ENCODE measurements around the gene CCDC110. TPM values are rescaled to one million over a fixed set of nuclear protein-coding genes. Genes with fewer than 3 reads are reported as not detected.

CCDC110 gene
- total RNA-seq, 1 donor, result not detected

DNA sequence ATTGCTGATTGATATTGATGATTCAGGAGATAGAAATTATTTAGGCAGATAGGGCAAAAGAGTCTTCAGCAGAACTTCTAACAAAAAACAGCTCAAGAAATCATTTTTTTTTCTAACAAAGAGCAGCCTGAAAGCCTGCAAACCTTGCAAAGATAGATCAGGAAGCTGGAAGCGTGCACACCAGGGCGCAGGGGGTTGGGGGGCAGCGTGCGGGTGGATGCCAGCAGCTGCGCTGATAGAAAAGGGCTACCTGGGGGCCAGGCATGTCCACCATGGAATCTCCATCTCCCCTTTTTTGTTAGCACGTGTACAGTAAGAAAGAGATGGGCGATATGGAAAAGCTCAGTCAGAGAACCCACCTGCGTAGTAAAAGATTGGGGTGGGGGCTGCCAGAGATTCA is 1.7 kb upstream of the CCDC110 start:
- DNase-seq (ENCODE audit: low read depth in 2 of 3, low spot score in 2 of 3), result no peak

DNA sequence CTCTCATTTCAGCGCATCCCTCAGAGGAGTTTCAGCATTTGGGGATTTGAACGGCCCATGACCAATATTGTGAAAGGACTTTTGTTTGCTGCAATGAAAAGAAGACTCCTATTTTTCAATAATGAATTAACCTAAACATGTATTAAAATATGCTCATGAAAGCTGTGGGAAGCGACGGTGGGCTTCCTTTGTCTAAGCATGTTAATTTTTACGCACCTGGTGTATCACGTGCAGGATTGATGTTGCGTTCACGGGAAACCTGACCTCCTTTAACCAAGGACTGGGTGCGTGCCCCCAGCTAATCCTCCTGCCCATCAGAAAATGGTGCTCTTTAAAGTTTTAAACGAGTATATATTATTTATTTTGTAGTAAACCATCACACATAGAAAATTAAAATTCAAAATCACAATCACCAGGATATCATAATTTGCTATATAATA is 590 bp upstream of the CCDC110 start:
- DNase-seq (ENCODE audit: low read depth in 2 of 3, low spot score in 2 of 3), result peak in 1 of 3 donors; percentile 4

DNA sequence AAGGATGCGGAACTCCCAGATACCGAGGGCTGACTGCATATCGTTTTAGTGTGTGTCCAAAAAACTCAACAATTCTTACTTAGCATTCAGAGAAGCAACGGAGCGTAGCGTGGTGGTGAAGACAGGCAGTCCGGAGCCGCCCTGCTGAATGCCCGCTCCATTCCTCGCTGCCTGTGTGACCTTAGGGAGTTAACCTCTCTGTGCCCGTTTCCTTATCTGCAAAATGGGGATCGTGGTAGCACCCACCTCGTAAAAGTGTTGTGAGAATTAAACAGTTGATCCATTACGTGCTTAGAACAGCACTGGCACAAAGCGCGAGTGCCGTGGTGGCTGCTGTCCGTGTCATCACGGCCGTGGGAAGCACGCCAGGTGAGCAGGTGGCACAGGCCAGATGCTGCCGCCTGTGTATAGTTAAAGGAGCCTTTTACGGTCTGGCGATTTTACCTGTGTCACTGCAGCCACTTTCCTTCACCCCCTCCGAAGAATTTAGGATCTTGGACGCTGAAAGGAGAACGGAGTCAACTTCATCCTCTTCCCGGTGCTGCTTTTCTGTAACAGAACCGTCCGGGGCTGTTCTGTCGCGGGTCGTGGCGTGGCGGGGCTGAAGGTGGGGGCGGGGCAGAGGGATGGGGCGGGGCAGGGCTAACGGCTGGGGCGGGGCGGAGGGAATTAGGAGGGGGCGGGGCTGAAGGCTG is 885 bp downstream of the CCDC110 start:
- DNase-seq (ENCODE audit: low read depth in 2 of 3, low spot score in 2 of 3), result peak; percentile 18 to 48 (median 21)

DNA sequence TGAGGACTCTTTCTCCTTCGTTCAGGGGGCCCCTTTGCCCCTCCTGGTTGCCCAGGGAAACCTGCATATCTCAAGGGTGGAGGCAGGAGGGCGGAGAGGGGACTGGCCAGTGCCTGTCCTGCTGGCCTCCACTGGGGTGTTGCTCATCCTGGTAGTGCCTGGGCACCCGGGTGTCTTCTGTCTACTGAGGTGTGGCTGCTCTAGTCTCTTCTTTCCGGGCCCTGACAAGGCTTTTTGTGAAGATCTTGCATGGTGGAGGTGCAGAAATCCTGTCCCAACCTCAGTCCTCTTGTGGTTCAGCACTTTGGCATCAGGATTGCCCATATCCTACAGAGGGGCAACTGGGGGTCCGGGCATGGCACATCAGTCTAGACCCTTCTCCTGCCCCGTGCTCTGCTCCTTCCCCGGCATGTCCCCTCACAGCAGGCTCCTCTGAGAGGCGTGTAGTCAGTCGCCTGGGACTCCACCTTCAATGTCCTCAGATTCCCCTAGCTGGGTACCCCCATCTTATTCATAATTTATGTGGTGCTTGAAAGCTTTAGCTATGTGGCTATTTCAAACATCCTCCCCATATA is 1.9 kb downstream of the CCDC110 start:
- peak in 1 of 3 donors; percentile 1 for DNase-seq (ENCODE audit: low read depth in 2 of 3, low spot score in 2 of 3)

DNA sequence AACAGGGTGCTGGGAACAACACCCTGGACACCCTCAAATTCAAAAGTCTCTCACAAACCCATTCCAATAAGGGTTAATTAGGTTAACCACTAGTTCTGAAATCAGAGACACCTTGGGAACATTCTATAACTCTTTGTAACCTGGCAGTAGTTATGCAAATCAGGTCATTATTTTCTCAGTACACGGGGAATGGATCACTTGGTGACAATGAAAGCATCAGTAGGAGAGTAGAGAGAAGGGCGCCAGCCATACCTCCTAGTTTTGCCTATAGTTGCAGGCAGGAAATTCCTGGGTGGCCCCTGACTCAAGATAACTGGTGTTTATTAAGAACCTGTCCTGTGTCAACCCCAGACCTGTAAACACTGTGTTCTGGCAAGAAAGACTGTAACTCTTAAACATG is 2.5 kb downstream of the CCDC110 start:
- no peak for DNase-seq (ENCODE audit: low read depth in 2 of 3, low spot score in 2 of 3)

DNA sequence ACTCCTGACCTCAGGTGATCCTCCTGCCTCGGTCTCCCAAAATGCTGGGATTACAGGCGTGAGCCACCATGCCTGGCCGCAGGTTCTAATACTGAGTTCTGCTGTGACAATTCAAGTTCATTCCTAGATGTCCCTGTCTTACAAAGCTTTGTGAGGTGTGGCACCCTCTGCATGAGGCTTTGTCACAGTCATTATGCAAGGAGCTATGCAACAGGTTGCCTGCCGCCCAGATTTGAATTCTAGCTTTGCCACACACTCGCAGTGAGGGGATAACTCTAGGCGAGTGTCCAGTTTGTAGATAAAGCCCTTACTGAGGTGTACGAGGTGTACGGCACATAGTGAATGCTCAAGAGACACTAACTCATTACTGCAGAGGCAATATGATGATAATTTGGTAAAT is 3.5 kb downstream of the CCDC110 start:
- DNase-seq (ENCODE audit: low read depth in 2 of 3, low spot score in 2 of 3), result no peak

DNA sequence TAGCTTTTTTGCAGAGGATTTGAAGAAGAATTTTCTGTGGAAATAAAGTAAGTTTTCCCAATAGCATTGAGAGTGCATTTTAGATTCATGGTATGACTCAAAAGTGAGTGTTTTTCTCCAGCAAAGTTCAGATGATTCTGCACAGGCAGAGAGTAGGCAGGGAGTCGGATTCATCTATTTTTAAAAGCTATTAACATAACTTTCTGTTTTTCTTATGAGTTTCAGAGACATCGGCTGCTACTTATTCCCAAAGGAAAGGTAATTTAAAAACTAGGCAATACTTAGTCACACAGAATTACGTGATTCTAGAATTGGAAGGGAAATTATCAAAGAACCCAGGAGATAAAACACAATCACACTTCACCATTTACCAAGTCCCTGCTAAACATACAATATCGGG is 4.4 kb downstream of the CCDC110 start:
- no peak for DNase-seq (ENCODE audit: low read depth in 2 of 3, low spot score in 2 of 3)

DNA sequence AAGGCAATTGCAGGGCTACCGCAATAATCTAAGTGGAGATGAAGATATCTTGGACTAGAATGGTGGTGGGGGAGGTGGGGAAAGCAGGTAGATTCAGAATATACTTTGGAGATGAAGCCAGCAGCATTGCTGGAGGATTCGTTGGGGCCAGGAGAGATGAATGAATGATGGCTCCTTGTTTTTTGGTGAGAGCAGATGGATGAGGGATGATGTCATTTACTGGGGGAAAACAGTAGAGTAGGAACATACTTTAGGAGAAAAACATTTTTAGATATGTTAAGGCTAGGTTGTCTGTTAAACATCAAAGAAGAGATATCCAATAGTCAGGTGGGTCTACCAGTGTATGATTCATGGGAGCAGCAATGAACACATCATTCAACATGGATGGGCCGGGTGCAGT is 5.8 kb downstream of the CCDC110 start:
- DNase-seq (ENCODE audit: low read depth in 2 of 3, low spot score in 2 of 3), result no peak

DNA sequence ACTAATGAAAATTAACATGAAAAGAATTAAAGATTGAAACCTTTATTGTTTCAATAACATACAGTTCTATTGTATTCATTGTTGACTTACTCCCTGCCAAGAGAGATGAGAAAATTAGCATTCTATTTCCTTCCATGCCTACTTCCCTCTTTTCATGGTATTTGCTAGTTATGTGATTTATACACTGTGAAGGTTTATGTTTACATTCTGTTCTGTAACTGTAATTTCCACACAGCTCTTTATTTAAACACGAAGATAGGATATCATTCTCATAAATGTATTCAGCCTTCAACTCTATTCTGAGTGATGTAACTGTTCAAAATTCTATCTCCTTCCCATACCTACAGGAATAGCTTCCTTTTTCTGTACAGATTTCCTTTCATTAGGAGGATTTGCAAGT is 6.6 kb downstream of the CCDC110 start:
- DNase-seq (ENCODE audit: low read depth in 2 of 3, low spot score in 2 of 3), result no peak

DNA sequence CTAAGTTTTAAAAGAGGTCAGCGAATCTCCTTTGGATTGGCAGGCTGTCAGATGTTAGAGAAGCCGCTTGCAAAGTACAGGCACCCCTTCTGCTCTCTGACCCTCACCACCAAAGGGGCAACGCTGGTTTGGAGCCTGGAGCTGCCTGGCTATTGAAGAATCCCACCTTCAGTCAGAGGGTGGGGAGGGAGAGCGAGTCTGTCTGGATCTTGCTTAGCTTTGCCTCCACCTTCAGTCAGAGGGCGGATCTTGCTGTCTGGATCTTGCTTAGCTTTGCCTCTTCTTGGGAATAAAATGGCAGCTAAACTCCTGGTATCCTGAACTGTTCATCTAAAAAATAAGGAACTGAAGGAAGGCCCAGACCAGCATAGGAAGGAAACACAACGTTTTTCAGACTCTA is 7.3 kb downstream of the CCDC110 start:
- DNase-seq (ENCODE audit: low read depth in 2 of 3, low spot score in 2 of 3), result no peak

DNA sequence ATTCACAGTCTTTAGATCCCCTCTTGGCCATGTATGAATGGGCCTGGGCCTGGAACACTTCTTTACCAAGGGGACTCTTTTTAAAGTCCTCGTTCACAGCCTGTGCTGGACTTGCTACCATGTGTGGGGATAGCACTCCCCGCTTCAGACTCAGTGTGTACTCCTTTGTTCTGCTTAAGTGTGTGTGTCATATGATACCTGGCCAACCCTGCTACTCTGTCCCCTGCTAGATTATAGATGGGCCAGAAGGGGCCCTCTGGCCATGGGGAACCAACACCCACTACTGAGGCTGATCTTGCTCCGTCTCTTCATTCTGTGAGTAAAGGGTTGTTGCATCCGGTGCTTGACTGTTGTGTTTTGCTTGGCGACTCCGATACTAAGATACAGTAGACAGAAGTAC is 8.0 kb downstream of the CCDC110 start:
- DNase-seq (ENCODE audit: low read depth in 2 of 3, low spot score in 2 of 3), result no peak

DNA sequence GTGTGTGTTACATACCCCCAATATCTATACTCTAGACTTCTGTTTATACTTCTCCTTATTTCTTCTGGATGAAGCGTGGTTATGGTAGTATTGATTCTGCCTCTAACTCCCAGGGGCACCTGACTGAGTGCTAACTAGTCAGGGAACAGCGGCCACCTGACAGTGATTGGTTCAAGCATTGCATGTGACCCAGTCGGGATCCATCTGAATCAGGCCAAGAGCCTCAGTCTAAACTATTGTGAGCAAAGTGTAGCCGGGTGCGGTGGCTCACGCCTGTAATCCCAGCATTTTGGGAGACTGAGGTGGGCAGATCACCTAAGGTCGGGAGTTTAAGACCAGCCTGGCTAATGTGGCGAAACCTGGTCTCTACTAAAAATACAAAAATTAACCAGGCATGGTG is 10.0 kb downstream of the CCDC110 start:
- DNase-seq (ENCODE audit: low read depth in 2 of 3, low spot score in 2 of 3), result no peak

DNA sequence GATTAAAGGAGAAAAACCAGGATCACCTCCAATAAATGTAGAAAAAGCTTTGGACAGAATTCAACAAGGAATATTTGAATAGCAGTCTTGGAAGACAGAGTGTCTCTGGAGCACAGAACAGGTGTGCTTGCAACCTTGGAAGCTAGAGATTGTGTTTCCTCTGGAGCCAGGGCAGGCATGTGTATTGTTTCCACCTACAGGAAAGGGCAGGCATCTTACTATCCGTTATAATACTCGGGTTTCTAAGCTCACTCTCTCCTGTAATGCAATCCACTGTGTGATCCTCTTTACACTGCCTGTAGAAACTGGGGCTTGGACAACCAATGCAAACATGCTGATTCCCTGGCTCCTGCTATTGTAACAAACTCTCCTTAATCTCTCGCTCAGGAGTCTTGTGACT is 14.4 kb downstream of the CCDC110 start:
- DNase-seq (ENCODE audit: low read depth in 2 of 3, low spot score in 2 of 3), result no peak

DNA sequence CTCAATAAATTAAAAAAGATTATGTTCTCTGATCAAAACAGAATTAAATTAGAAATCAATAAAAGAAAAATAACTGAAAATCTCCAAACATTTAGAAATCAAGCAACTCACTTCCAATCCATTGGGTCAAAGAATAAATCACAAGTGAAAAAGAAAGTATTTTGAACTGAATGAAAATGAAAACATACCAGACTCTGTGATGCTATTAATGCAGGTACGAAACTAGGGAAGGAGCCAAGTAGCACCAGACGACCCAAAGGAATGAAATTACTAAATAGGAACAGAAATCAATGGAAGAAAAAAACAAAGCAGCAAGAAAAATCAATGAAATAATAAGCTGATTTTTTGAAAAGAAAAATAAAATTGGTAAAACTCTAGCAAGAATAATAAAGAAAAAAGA is 15.4 kb downstream of the CCDC110 start:
- DNase-seq (ENCODE audit: low read depth in 2 of 3, low spot score in 2 of 3), result no peak

DNA sequence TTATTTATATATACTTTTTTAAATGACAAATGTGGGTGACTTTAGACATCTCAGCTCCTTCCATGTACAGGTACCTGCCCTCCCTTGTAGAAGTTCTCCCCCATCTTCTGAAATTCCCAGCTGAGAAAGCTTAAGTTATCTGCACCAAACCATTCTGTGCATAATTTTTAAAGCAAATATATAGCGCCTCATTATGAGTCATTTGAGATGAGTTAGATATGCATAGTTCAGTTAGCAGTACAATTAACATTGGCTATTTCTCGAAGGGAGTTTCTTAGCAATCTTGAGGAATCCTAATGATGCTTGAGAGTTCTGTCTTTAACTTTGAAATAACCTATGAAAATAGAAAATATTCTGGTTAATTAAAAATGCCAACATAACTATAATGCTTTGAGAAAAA is 26.3 kb downstream of the CCDC110 start:
- DNase-seq (ENCODE audit: low read depth in 2 of 3, low spot score in 2 of 3), result no peak

DNA sequence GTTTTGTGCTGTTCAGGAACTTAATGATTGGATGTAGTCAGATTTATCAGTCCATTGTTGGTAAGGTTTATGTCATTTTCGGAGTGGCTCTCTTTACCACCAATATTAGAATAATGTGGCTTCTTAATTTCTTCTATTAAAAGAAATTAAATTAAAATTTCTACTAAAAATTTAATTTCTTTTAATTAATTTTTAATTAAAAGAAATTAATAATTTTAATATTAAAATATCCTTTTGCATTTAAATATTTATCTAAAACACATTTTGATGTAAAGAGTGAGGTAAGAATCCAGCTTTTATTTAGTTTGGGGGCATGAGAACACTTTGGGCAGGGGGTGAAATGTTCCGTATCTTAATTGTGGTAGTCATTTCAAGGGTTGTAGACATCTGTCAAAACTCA is 30.1 kb downstream of the CCDC110 start:
- DNase-seq (ENCODE audit: low read depth in 2 of 3, low spot score in 2 of 3), result no peak

DNA sequence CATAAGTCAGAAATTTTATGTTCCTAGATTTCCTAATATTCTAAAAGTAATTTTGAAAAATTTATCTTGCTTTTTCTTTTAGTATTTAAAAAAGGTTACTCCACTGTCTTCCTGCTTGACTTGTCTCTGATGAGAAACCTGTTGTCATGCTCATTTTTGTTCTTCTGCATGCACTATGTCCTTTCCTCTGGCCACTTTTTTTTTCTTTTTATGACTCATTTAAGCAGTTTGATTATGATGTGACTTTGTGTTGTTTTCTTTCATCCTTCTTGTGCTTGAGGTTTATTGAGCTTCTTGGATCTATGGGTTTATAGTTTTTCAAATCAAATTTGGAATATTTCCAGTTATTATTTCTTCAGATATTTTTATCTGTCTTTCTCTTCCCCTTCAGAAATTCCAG is 33.7 kb downstream of the CCDC110 start:
- DNase-seq (ENCODE audit: low read depth in 2 of 3, low spot score in 2 of 3), result no peak

DNA sequence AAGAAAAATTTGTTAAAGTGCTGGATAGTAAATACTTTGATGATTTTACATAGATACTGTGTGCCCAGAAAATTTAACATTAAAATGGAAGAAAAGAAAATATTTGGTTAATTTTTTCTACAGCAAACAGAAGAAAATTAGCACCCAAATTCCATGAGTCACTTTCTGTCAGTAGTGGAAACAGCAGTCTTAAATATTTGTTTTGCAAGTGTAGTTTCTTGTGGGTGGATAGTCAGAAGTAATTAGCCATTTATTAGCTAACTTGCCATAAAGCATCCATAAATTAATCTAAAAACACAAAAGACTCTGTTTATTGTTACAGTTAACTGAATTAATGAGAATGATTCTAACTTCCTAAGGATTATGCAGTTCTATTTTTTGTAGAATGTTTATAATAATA is 36.1 kb downstream of the CCDC110 start:
- no peak for DNase-seq (ENCODE audit: low read depth in 2 of 3, low spot score in 2 of 3)

DNA sequence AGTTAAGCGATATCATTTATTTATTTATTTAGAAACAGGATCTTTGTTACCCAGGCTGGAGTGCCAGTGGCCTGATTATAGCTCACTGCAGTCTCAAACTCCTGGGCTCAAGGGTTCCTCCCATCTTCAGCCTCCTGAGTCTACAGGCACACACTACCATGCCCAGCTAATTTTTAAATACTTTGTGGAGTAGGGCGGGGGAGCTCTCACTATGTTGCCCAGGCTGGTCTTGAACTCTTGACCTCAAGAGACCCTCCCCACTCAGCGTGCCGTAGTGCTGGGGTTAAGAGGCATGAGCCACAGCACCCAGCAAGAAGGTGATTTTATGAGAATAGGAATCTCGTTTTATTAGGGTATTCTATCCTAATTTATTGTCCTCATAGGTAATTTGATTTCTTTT is 41.9 kb downstream of the CCDC110 start:
- DNase-seq (ENCODE audit: low read depth in 2 of 3, low spot score in 2 of 3), result no peak

DNA sequence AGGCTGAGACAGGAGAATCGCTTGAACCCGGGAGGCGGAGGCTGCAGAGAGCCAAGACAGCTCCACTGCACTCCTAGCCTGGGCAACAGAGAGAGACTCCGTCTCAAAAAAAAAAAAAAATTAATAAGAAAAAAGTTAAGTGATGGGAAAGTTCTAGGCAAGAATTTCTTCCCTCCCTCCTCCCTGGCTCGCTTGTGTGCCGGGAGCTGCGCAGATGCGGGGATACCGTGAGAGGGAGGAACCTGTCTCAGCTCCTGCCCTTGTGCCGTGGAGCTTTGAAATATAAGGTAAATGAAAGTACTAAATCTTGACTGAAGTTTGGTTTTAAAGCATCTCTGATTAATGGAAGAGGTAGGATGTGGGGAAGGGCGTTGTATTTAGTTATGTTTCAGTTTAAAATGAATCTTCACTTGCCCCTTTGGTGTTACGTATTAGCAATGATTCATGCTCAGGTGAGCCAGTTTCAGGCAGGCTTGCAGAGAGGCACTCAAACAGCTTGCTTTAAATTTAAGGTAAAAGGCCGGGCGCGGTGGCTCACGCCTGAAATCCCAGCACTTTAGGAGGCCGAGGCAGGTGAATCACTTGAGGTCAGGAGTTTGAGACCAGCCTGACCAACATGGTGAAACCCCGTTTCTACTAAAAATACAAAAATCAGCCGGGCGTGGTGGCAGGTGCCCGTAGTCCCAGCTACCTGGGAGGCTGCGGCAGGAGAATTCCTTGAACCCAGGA is 44.4 kb downstream of the CCDC110 start:
- DNase-seq (ENCODE audit: low read depth in 2 of 3, low spot score in 2 of 3), result no peak

DNA sequence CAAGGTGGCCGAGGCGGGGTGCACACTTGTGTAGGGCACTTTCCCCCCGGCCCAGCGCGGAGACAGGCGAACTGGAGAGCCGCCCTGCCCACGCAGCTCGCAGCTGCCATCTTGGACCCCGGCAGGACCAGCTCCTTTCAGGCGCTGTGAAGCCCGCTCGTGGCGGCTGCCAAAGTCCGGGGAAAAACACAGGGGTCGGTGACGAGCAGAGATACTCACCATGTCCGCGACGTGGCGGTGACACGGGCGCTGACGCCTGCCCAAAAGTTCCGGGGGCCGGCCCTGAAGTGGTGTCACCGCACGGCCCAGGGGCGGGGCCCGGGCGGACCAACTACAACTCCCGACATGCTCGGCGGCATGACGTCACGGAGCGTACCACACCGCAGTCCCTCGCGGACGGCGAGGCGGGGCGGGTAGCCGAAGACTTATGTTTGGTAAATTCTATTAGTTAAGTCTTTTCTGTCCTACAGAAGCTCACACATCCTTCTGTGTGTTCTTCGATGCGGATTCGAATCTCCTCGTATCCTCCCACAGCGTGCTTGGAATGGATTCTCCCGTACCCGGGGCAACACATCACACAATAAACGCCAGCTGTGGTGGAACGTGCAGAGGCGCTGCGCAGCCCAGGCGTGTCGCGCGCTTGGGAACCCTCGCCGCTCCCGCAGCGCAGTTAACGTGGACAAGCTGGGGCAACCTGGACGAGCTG is 45.7 kb downstream of the CCDC110 start, which contains the start of gene UFSP2:
TSS of gene UFSP2 (minus strand) at position 318 of the 706 bp plus-strand sequence. CDS start at position 222, 96 bp downstream.
- DNase-seq (ENCODE audit: low read depth in 2 of 3, low spot score in 2 of 3), result peak; percentile 91 to 94 (median 94)
